ENCODE results near the gene TP53BP2. TPM values are rescaled to one million over a fixed set of nuclear protein-coding genes. Genes with fewer than 3 reads are reported as not detected.
"Not testable (repeated sequence)": the region's sequence is repeated elsewhere in the genome, so short reads cannot be mapped to it uniquely, and the experiment has no call there.

The TP53BP2 gene
- total RNA-seq, 1 experiment from 2014 or later, result 32.0 TPM

- Histone ChIP-seq H3K27me3 (ENCODE audit: low read length) (no peaks in the 10 kb centered on the region), H3K9me3 (ENCODE audit: low read length) (no peaks in the 10 kb centered on the region), H3K79me2 (ENCODE audit: low read length) (peaks cover 67% of the 10 kb centered on the region), H3K4me3 (ENCODE audit: low read length) (no peak overlapping the region), H3K36me3 (ENCODE audit: low read depth, low read length) (peaks cover 77% of the 10 kb centered on the region), H3K4me2 (ENCODE audit: low read length) (no peak overlapping the region), H3K27ac (ENCODE audit: low read length) (no peak overlapping the region), H2AFZ (ENCODE audit: low read length) (no peak overlapping the region), H3K4me1 (ENCODE audit: insufficient read depth, low read length) (peaks cover 10% of the 10 kb centered on the region; the same call in 1 of the 2 replicates), H3F3A (ENCODE audit: low read length, unreplicated experiment) (peaks cover 6% of the 10 kb centered on the region), H3K9ac (ENCODE audit: low read length) (no peak overlapping the region), H3K9me2 (replicated peaks; ENCODE audit: low read length) (no peaks in the 10 kb centered on the region), H4K20me1 (ENCODE audit: low read length) (peaks cover 41% of the 10 kb centered on the region)
- POLR2A ChIA-PET (ENCODE audit: unreplicated experiment), result interaction anchor here (0.6 kb wide), 2 partner anchors 11 to 345 kb away, joined by 3 to 4 read pairs; no protein-coding TSS in a partner anchor
- intact Hi-C loops (cut with micrococcal nuclease), result no loop called here
- no TSS peak for BruUV-seq (replicated peaks)
- DNase-seq, result no peak
- ATAC-seq, result no peak
- no peak for TF ChIP-seq EZH2phosphoT487 (IDR thresholded peaks at IDR 0.05; ENCODE audit: borderline replicate concordance, low read length)
- no peak for TF ChIP-seq EZH2 (IDR thresholded peaks at IDR 0.05; ENCODE audit: low read length, unreplicated experiment)
- TF ChIP-seq, protein P1, sequence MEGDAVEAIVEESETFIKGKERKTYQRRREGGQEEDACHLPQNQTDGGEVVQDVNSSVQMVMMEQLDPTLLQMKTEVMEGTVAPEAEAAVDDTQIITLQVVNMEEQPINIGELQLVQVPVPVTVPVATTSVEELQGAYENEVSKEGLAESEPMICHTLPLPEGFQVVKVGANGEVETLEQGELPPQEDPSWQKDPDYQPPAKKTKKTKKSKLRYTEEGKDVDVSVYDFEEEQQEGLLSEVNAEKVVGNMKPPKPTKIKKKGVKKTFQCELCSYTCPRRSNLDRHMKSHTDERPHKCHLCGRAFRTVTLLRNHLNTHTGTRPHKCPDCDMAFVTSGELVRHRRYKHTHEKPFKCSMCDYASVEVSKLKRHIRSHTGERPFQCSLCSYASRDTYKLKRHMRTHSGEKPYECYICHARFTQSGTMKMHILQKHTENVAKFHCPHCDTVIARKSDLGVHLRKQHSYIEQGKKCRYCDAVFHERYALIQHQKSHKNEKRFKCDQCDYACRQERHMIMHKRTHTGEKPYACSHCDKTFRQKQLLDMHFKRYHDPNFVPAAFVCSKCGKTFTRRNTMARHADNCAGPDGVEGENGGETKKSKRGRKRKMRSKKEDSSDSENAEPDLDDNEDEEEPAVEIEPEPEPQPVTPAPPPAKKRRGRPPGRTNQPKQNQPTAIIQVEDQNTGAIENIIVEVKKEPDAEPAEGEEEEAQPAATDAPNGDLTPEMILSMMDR (conservative IDR thresholded peaks at IDR 0.05; ENCODE audit: low read depth, low read length), result no peak
- CTCF ChIA-PET, result no interaction called here
Observed at GRCh38 chr1:223741861-223742260, 103.9 kb downstream of the TP53BP2 start.

DNA sequence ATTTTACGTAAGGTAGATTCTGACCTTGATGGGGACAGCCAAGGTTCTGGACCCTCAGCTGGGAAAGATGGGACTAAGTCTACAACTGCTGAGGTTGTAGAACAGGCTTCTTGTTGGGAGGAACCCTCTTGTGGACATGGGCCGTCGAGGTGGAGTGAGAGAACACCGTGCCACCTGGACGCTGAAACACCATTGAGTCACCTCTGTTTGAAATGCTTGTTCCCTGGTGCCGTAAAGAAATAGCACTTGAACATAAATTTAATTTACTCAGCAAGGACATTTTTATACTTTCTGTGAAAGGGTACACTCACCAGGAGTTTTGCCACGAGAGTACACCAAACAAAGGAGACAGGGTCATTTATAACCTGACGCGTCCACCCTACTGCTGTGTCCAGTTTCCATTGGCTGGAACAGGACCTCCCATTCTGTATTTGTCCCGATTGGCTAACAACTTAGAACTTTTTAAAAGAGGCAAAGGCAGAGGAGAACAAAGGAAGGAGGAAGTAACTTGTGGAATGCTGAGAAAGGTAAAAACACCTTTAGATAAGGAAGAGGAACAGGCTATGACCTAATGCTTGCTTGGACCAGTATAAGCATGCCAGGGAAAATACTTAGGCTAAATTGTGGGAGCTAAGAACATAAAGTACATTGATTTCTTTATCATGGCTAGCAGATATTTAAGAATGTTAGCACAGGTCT lies 105.6 kb downstream of the TP53BP2 start:
- Histone ChIP-seq H4K20me1 (ENCODE audit: low read length) (peaks cover 48% of the 10 kb centered on the region), H3K79me2 (ENCODE audit: low read length) (peaks cover 84% of the 10 kb centered on the region), H3K36me3 (ENCODE audit: low read depth, low read length) (peaks cover 66% of the 10 kb centered on the region)
- POLR2A ChIA-PET (ENCODE audit: unreplicated experiment); DNase-seq; H3K4me1 ChIP-seq (ENCODE audit: insufficient read depth, low read length); ATAC-seq; H3K27me3 ChIP-seq (ENCODE audit: low read length); H3K9me3 ChIP-seq (ENCODE audit: low read length); H3K4me2 ChIP-seq (ENCODE audit: low read length); H3K27ac ChIP-seq (ENCODE audit: low read length); H3K4me3 ChIP-seq (ENCODE audit: low read length); H3K9me2 ChIP-seq (replicated peaks; ENCODE audit: low read length); BruUV-seq (replicated peaks); CTCF ChIA-PET; H2AFZ ChIP-seq (ENCODE audit: low read length); H3F3A ChIP-seq (ENCODE audit: low read length, unreplicated experiment); intact Hi-C loops (cut with micrococcal nuclease); H3K9ac ChIP-seq (ENCODE audit: low read length): not testable (repeated sequence)

DNA sequence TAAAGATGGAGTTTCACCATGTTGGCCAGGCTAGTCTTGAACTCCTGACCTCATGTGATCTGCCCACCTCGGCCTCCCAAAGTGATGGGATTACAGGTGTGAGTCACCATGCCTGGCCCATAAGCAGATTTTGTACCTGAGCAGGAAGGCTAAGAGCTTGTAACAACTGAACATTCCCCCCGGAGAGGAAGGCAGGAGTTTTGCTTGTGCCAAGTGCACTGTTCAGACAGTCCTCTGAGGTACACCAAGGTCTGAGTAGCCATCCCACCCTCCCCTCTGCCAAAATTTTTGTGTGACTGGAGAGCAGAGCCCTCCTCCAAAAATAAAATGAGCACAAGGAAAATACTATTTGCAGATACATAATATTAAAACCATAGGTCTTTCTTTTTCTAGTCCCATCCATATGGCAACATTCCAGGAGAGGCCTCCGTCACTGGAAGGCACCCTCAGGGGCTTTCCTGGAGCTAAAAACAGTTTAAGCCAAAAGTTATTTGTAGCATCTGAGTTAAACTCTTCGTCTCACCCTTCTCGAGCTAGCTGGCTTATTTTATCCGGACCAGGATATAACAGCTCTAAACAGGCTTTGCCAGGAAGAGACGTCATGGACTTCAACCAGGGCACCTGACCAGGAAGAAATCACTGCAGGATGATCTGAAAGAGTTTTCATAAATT lies 106.2 kb downstream of the TP53BP2 start:
- H3K9me3 ChIP-seq (ENCODE audit: low read length), result no peaks in the 10 kb centered on the region
- H3F3A ChIP-seq (ENCODE audit: low read length, unreplicated experiment), result peaks cover 3% of the 10 kb centered on the region
- intact Hi-C loops (cut with micrococcal nuclease), result no loop called here
- H4K20me1 ChIP-seq (ENCODE audit: low read length), result peaks cover 48% of the 10 kb centered on the region
- no peak overlapping the region for H3K9ac ChIP-seq (ENCODE audit: low read length)
- ATAC-seq (no peak), DNase-seq (no peak)
- peaks cover 91% of the 10 kb centered on the region for H3K79me2 ChIP-seq (ENCODE audit: low read length)
- H3K9me2 ChIP-seq (replicated peaks; ENCODE audit: low read length), result no peaks in the 10 kb centered on the region
- no peak overlapping the region for H2AFZ ChIP-seq (ENCODE audit: low read length)
- BruUV-seq (replicated peaks), result no TSS peak
- no peak overlapping the region for H3K4me2 ChIP-seq (ENCODE audit: low read length)
- no peak overlapping the region for H3K27ac ChIP-seq (ENCODE audit: low read length)
- H3K4me1 ChIP-seq (ENCODE audit: insufficient read depth, low read length), result peaks cover 8% of the 10 kb centered on the region; the same call in 1 of the 2 replicates
- peaks cover 65% of the 10 kb centered on the region for H3K36me3 ChIP-seq (ENCODE audit: low read depth, low read length)
- TF ChIP-seq EZH2 (IDR thresholded peaks at IDR 0.05; ENCODE audit: low read length, unreplicated experiment), result no peak
- TF ChIP-seq, protein P1 (conservative IDR thresholded peaks at IDR 0.05; ENCODE audit: low read depth, low read length), result no peak
- no peak for TF ChIP-seq EZH2phosphoT487 (IDR thresholded peaks at IDR 0.05; ENCODE audit: borderline replicate concordance, low read length)
- no peaks in the 10 kb centered on the region for H3K27me3 ChIP-seq (ENCODE audit: low read length)
- CTCF ChIA-PET, result interaction anchor here (0.7 kb wide), 1 partner anchor 10 kb away, joined by 3 read pairs; no protein-coding TSS in a partner anchor
- no peak overlapping the region for H3K4me3 ChIP-seq (ENCODE audit: low read length)
- POLR2A ChIA-PET (ENCODE audit: unreplicated experiment), result no interaction called here

Data from PC-3 (cell line).